Endothelial cell of umbilical vein (primary cell): ENCODE results near the gene FAM50B. TPM values are rescaled to one million over a fixed set of nuclear protein-coding genes. Genes with fewer than 3 reads are reported as not detected.

ENCODE experiments used
- BruUV-seq: library from RNA; stranded (reverse); fragments of 400-500 nt; replicated peaks from 2 replicates; lab custom pipeline; 2021; lab: Mats Ljungman, UMichigan
- CTCF ChIA-PET: fragments of 300-600, 350-600 bp; sonication (Branson Sonifier 250); formaldehyde crosslinking; loops from one replicate; lab custom pipeline; 2021; ENCODE audit warnings: antibody characterized with exemption, inconsistent platforms; lab: Charles Lee
- POLR2A ChIA-PET: fragments of 300-600, 350-600 bp; sonication (Branson Sonifier 250); formaldehyde crosslinking; loops from one replicate; lab custom pipeline; 2021; ENCODE audit warnings: antibody characterized with exemption, inconsistent platforms; lab: Charles Lee
- DNase-seq: peaks from one replicate; pipeline ENCODE4 v3.0.0-alpha.2; 2011; ENCODE audit warnings: low read depth, low spot score
- FAIRE-seq: peaks from 2 replicates; lab custom pipeline; 2011; peaks lifted over from hg19 to GRCh38; lab: Jason Lieb, UNC
- H2AFZ ChIP-seq: 2 replicates; pipeline ENCODE4 v1.6.0; 2012; ENCODE audit warnings: low read depth, low read length, control low read depth, inconsistent platforms
- H3K27ac ChIP-seq: 2 replicates; pipeline ENCODE4 v1.5.1; 2011; ENCODE audit warnings: low read depth, mild to moderate bottlenecking, control low read depth, low read length, moderate library complexity; ENCODE audit not compliant: insufficient read depth
- H3K27me3 ChIP-seq, 2 experiments: 2 replicates each; pipeline versions ENCODE4 v1.6.0 to v1.6.1; 2011; ENCODE audit warnings: low read length in 2 of 2, mixed read lengths in 1 of 2; ENCODE audit not compliant: control insufficient read depth in 2 of 2, insufficient read depth in 2 of 2
- H3K36me3 ChIP-seq, 2 experiments: 2 replicates in 1 of 2; 3 replicates in 1 of 2; pipeline ENCODE4 v1.5.1; 2011; ENCODE audit warnings: low read length in 2 of 2, mild to moderate bottlenecking in 1 of 2, moderate library complexity in 1 of 2; ENCODE audit not compliant: control insufficient read depth in 2 of 2, insufficient read depth in 2 of 2; ENCODE audit errors: extremely low read depth in 1 of 2
- H3K4me1 ChIP-seq: 3 replicates; pipeline ENCODE4 v1.5.1; 2011; ENCODE audit warnings: mild to moderate bottlenecking, low read length; ENCODE audit not compliant: control insufficient read depth, insufficient read depth; ENCODE audit errors: extremely low read depth
- H3K4me2 ChIP-seq: 2 replicates; pipeline ENCODE4 v1.6.1; 2011; ENCODE audit warnings: low read length, control low read depth, mixed read lengths; ENCODE audit not compliant: insufficient read depth
- H3K4me3 ChIP-seq, 3 experiments: fragments of 200-600 bp in 1 of 3; sonication (generic), shearing (Covaris generic) in 1 of 3; replicated peaks in 1 of 3; 2 replicates each; pipeline ENCODE4 v1.5.1; 2011 to 2016; ENCODE audit warnings: control low read depth in 3 of 3, low read length in 3 of 3, mild to moderate bottlenecking in 2 of 3, inconsistent platforms in 1 of 3, low read depth in 1 of 3, moderate library complexity in 1 of 3; ENCODE audit not compliant: insufficient read depth in 1 of 3
- H3K79me2 ChIP-seq: 2 replicates; pipeline ENCODE4 v1.6.0; 2012; ENCODE audit warnings: low read length, inconsistent platforms; ENCODE audit not compliant: control insufficient read depth, insufficient read depth
- H3K9ac ChIP-seq: replicated peaks from 2 replicates; pipeline ENCODE3; 2011; ENCODE audit warnings: low read length, control low read depth; ENCODE audit not compliant: insufficient read depth; ENCODE audit errors: extremely low read depth
- H3K9me1 ChIP-seq: replicated peaks from 3 replicates; pipeline ENCODE4 v1.6.0; 2011; ENCODE audit warnings: mild to moderate bottlenecking, low read length; ENCODE audit not compliant: control insufficient read depth, insufficient read depth; ENCODE audit errors: extremely low read depth
- H3K9me3 ChIP-seq: replicated peaks from 2 replicates; pipeline ENCODE4 v1.5.1; 2012; ENCODE audit warnings: low read length, inconsistent platforms; ENCODE audit not compliant: control insufficient read depth, insufficient read depth
- H4K20me1 ChIP-seq: replicated peaks from 2 replicates; pipeline ENCODE3; 2011; ENCODE audit warnings: mild to moderate bottlenecking, low read length; ENCODE audit not compliant: control insufficient read depth, insufficient read depth; ENCODE audit errors: extremely low read depth
- EZH2 ChIP-seq: IDR thresholded peaks from 2 replicates; pipeline ENCODE4 v1.6.1; 2012; ENCODE audit warnings: borderline replicate concordance, low read depth, mild to moderate bottlenecking, moderate library complexity, low read length, inconsistent platforms; ENCODE audit not compliant: severe bottlenecking
- FOS ChIP-seq: IDR thresholded peaks from 2 replicates; pipeline ENCODE4 v1.6.1; 2011; ENCODE audit warnings: mild to moderate bottlenecking, low read length, moderate library complexity, borderline replicate concordance; ENCODE audit not compliant: insufficient read depth
- GATA2 ChIP-seq: IDR thresholded peaks from 2 replicates; pipeline ENCODE4 v1.7.0; 2011; ENCODE audit warnings: low read depth, mild to moderate bottlenecking, moderate library complexity, mixed read lengths, low read length; ENCODE audit not compliant: insufficient read length, insufficient read depth
- JUN ChIP-seq: IDR thresholded peaks from 2 replicates; pipeline ENCODE4 v1.6.1; 2011; ENCODE audit warnings: borderline replicate concordance, low read depth; ENCODE audit not compliant: insufficient read length, insufficient read depth
- POLR2A ChIP-seq: IDR thresholded peaks from 2 replicates; pipeline ENCODE4 v1.6.1; 2012; ENCODE audit warnings: low read depth, mild to moderate bottlenecking, control low read depth, low read length
- dilution Hi-C: fragments of 300-500 bp; cut with MboI; formaldehyde crosslinking; loops from one replicate; pipeline ENCODE4 v1.15.0; 2019; ENCODE audit warnings: low sequenced_read_pairs; ENCODE audit not compliant: extremely low pct_ligation_motif_present
- intact Hi-C: fragments of 100-400 bp; cut with micrococcal nuclease; formaldehyde crosslinking; loops from one replicate; pipeline ENCODE4 v1.10.0; 2022
- polyA plus RNA-seq, 4 experiments: library from polyadenylated mRNA; depleted of rRNA in 3 of 4; stranded (reverse) in 3 of 4; unstranded in 1 of 4; fragments of >200 nt; gene quantifications; 2 replicates each; pipeline versions ENCODE4 v1.2.1 to v1.2.3, GENCODE V29; 2011 to 2012; ENCODE audit warnings: missing spikeins in 1 of 4
- total RNA-seq: library from RNA; stranded (reverse); gene quantifications from 2 replicates; pipeline ENCODE4 v1.2.3, GENCODE V29; 2021
- TF ChIP-seq, protein P1 (sequence below), 2 donors: IDR thresholded peaks; 1 replicate in 1 of 2; 2 replicates in 1 of 2; pipeline ENCODE4 v1.5.1; 2011; ENCODE audit warnings: low read length in 2 of 2, mild to moderate bottlenecking in 2 of 2, moderate library complexity in 2 of 2, control low read depth in 1 of 2, inconsistent platforms in 1 of 2, low read depth in 1 of 2; ENCODE audit not compliant: insufficient read depth in 1 of 2; ENCODE audit errors: extremely low read depth in 1 of 2
- TF ChIP-seq, protein P2 (sequence below): IDR thresholded peaks from 2 replicates; pipeline ENCODE4 v1.6.1; 2011; ENCODE audit not compliant: insufficient read depth, insufficient read length

The FAM50B gene
- total and polyA plus RNA-seq, 2 donors (not counting 3 experiments of a cell fraction or from before 2014, with no cell fraction given): 10.0 to 14.1 TPM

DNA sequence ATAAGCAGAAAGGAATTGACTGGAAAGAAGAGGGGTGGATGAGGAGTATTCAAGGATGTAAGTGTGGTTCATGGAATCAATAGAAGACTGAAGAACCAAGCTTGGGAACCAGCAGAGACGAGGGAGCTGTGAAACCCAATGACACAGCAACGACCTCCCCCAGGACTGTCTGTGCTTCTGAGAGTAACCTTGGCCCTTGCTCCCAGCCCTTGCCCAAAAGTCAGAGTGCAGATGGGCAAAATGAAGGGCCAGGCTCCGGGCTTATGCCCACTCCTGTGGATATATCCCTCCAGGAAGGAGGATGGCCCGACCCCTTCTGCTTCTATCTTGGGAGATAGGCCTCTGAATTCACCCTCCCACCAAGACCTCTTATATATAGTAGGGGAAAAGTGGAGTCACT lies 24.9 kb downstream of the FAM50B start:
- BruUV-seq: no TSS peak

More for the DNA sequence above, 24.9 kb downstream of the FAM50B start:
- FAIRE-seq (no peak), DNase-seq (no peak)
- H3K27me3 ChIP-seq: no peaks in the 10 kb centered on the region
- POLR2A ChIA-PET: no interaction called here
- H4K20me1 ChIP-seq: no peaks in the 10 kb centered on the region
- peaks cover 13% of the 10 kb centered on the region for H3K4me1 ChIP-seq
- H3K27ac ChIP-seq: no peak overlapping the region
- H3K4me3 ChIP-seq: no peak overlapping the region
- H3K36me3 ChIP-seq: no peaks in the 10 kb centered on the region
- no peaks in the 10 kb centered on the region for H3K9me3 ChIP-seq
- no peak overlapping the region for H2AFZ ChIP-seq
- CTCF ChIA-PET: interaction anchor here (0.7 to 1.9 kb wide), 11 partner anchors 9 to 126 kb away, joined by 3 to 12 read pairs (median 4); partner anchors contain the start of gene FAM50B
- dilution Hi-C loops (no loop called here), intact Hi-C loops (no loop called here)
- no peak overlapping the region for H3K9ac ChIP-seq
- no peaks in the 10 kb centered on the region for H3K79me2 ChIP-seq
- TF ChIP-seq GATA2 (no peak), POLR2A (no peak), FOS (no peak), JUN (no peak), EZH2 (no peak)
- TF ChIP-seq, protein P1, sequence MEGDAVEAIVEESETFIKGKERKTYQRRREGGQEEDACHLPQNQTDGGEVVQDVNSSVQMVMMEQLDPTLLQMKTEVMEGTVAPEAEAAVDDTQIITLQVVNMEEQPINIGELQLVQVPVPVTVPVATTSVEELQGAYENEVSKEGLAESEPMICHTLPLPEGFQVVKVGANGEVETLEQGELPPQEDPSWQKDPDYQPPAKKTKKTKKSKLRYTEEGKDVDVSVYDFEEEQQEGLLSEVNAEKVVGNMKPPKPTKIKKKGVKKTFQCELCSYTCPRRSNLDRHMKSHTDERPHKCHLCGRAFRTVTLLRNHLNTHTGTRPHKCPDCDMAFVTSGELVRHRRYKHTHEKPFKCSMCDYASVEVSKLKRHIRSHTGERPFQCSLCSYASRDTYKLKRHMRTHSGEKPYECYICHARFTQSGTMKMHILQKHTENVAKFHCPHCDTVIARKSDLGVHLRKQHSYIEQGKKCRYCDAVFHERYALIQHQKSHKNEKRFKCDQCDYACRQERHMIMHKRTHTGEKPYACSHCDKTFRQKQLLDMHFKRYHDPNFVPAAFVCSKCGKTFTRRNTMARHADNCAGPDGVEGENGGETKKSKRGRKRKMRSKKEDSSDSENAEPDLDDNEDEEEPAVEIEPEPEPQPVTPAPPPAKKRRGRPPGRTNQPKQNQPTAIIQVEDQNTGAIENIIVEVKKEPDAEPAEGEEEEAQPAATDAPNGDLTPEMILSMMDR (IDR thresholded peaks at IDR 0.05; ENCODE audit: extremely low read depth in 1 of 2, insufficient read depth in 1 of 2, low read depth in 1 of 2, low read length in 2 of 2): no peak
- TF ChIP-seq, protein P2, sequence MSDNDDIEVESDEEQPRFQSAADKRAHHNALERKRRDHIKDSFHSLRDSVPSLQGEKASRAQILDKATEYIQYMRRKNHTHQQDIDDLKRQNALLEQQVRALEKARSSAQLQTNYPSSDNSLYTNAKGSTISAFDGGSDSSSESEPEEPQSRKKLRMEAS: no peak
- no peak overlapping the region for H3K4me2 ChIP-seq
- H3K9me1 ChIP-seq: no peaks in the 10 kb centered on the region
